Measurements from ENCODE around the gene LARP1B.

DNA sequence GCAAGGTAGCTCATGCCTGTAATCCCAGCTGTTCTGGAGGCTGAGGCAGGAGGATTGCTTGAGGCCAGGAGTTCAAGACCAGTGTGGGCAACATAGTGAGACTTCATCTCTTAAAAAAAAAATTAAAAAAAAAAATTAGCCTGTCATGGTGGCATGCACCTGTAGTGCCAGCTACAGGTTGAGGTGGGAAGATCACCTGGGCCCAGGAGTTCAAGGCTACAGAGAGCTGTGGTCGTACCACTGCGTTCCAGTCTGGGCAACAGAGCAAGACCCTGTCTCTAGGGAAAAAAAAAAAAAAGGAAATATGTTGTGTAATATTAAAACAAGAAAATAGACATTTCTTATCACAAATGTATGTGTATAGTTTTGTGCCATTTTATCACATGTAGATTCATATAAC is 97.8 kb downstream of the LARP1B start:
- TF ChIP-seq, protein P1, sequence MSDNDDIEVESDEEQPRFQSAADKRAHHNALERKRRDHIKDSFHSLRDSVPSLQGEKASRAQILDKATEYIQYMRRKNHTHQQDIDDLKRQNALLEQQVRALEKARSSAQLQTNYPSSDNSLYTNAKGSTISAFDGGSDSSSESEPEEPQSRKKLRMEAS (IDR thresholded peaks at IDR 0.05): no peak
- TF ChIP-seq HDAC6 (IDR thresholded peaks at IDR 0.05; ENCODE audit: low read depth, low read length) (no peak), SRF (IDR thresholded peaks at IDR 0.05; ENCODE audit: low read depth, low read length) (no peak), EGR1 (IDR thresholded peaks at IDR 0.05; ENCODE audit: borderline replicate concordance, low read depth, low read length) (no peak), EZH2 (IDR thresholded peaks at IDR 0.05; ENCODE audit: low read depth, low read length, severe bottlenecking) (no peak), CEBPB (IDR thresholded peaks at IDR 0.05; ENCODE audit: low read depth, low read length) (no peak), CTCF (IDR thresholded peaks at IDR 0.05; ENCODE audit: control extremely low read depth in 1 of 3, insufficient read depth in 1 of 3, low read depth in 1 of 3, low read length in 3 of 3) (peak in 1 of 3 experiments; percentile 12; a peak in 1 of 4 replicates), SP1 (IDR thresholded peaks at IDR 0.05; ENCODE audit: low read depth, low read length) (no peak), NRF1 (IDR thresholded peaks at IDR 0.05; ENCODE audit: low read depth, low read length) (no peak), POLR2A (IDR thresholded peaks at IDR 0.05; ENCODE audit: control extremely low read depth in 1 of 2, low read depth in 2 of 2, low read length in 2 of 2) (no peak), JUN (IDR thresholded peaks at IDR 0.05; ENCODE audit: low read depth, low read length) (no peak), SIN3A (conservative IDR thresholded peaks at IDR 0.05 in 1 of 2, IDR thresholded peaks at IDR 0.05 in 1 of 2; ENCODE audit: low read depth in 1 of 2, low read length in 2 of 2) (no peak), POU5F1 (IDR thresholded peaks at IDR 0.05; ENCODE audit: low read depth, low read length) (no peak)

Data from H1 (cell line).